Osteoblast (primary cell): Measurements from ENCODE around the gene INMT. TPM values are rescaled to one million over a fixed set of nuclear protein-coding genes. Genes with fewer than 3 reads are reported as not detected.
A peak's percentile ranks its signal among the peaks of the same experiment; 100 is the strongest.

Experiments
- DNase-seq: peaks from one replicate; pipeline ENCODE4 v3.0.0; 2011; ENCODE audit warnings: low spot score, mixed read lengths; ENCODE audit not compliant: insufficient read length; ENCODE audit errors: missing footprints
- H2AFZ ChIP-seq: 2 replicates; pipeline ENCODE4 v1.6.0; 2011; ENCODE audit warnings: mild to moderate bottlenecking, low read length
- H3K27ac ChIP-seq: 2 replicates; pipeline ENCODE4 v1.5.1; 2011; ENCODE audit warnings: mild to moderate bottlenecking, low read depth, low read length, moderate library complexity
- H3K27me3 ChIP-seq: 2 replicates; pipeline ENCODE4 v1.6.0; 2012; ENCODE audit warnings: mild to moderate bottlenecking, control low read depth, inconsistent platforms, low read length, moderate library complexity; ENCODE audit not compliant: insufficient read depth
- H3K36me3 ChIP-seq: 2 replicates; pipeline ENCODE4 v1.5.1; 2011; ENCODE audit warnings: mild to moderate bottlenecking, low read length, control low read depth, moderate library complexity; ENCODE audit not compliant: insufficient read depth
- H3K4me1 ChIP-seq: 2 replicates; pipeline ENCODE4 v1.5.1; 2011; ENCODE audit warnings: mild to moderate bottlenecking, low read length, control low read depth, moderate library complexity; ENCODE audit not compliant: insufficient read depth
- H3K4me2 ChIP-seq: 2 replicates; pipeline ENCODE4 v1.6.0; 2011; ENCODE audit warnings: mild to moderate bottlenecking, low read length; ENCODE audit not compliant: insufficient read depth
- H3K4me3 ChIP-seq: fragments of 200-600 bp; sonication (generic); 3 replicates; pipeline ENCODE4 v1.5.1; 2012; ENCODE audit warnings: mild to moderate bottlenecking, low read length, inconsistent platforms; ENCODE audit not compliant: insufficient read depth
- H3K79me2 ChIP-seq: 2 replicates; pipeline ENCODE4 v1.6.0; 2012; ENCODE audit warnings: mild to moderate bottlenecking, low read length, control low read depth, inconsistent platforms; ENCODE audit not compliant: insufficient read depth
- H3K9me3 ChIP-seq: 2 replicates; pipeline ENCODE4 v1.5.1; 2011; ENCODE audit warnings: low read depth, low read length, control low read depth
- H4K20me1 ChIP-seq: 2 replicates; pipeline ENCODE4 v1.6.0; 2012; ENCODE audit warnings: mild to moderate bottlenecking, low read length, control low read depth; ENCODE audit not compliant: insufficient read depth
- total RNA-seq: library from RNA; depleted of rRNA; stranded (reverse); fragments of >200 nt; gene quantifications from 2 replicates; pipeline ENCODE4 v1.2.3, GENCODE V29; 2012
- TF ChIP-seq, protein P1 (sequence below): IDR thresholded peaks from 2 replicates; pipeline ENCODE4 v1.5.1; 2011; ENCODE audit warnings: mild to moderate bottlenecking, low read depth, low read length, moderate library complexity; ENCODE audit errors: extremely low read depth

Gene INMT
- total RNA-seq, 1 donor: 0.72 TPM

DNA sequence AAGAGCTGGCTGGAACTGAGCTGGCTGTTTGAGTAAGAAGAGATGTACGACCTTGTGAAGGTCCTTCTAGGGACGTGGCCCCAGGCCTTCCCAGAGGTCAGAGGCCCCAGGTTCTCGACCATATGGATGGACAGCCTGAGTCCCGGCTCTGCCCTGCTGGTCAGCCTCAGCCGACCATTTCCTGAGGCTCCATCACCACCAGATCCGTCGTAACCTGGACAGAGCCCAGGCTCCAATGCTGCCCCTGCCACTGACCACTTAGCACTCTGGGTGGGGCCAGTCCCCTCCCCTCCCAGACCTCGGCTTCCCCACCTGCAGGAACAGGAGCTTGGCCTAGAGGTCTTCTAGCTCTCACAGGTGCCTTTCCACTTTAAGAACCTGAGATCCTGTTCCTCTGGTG, 10.6 kb upstream of the INMT start:
- DNase-seq: peak; percentile 44
- TF ChIP-seq, protein P1, sequence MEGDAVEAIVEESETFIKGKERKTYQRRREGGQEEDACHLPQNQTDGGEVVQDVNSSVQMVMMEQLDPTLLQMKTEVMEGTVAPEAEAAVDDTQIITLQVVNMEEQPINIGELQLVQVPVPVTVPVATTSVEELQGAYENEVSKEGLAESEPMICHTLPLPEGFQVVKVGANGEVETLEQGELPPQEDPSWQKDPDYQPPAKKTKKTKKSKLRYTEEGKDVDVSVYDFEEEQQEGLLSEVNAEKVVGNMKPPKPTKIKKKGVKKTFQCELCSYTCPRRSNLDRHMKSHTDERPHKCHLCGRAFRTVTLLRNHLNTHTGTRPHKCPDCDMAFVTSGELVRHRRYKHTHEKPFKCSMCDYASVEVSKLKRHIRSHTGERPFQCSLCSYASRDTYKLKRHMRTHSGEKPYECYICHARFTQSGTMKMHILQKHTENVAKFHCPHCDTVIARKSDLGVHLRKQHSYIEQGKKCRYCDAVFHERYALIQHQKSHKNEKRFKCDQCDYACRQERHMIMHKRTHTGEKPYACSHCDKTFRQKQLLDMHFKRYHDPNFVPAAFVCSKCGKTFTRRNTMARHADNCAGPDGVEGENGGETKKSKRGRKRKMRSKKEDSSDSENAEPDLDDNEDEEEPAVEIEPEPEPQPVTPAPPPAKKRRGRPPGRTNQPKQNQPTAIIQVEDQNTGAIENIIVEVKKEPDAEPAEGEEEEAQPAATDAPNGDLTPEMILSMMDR: no peak
- H3K27ac ChIP-seq: no peak overlapping the region
- H3K27me3 ChIP-seq: peaks cover 20% of the 10 kb centered on the region
- H3K9me3 ChIP-seq: no peaks in the 10 kb centered on the region
- no peaks in the 10 kb centered on the region for H3K79me2 ChIP-seq
- H3K36me3 ChIP-seq: no peaks in the 10 kb centered on the region
- H3K4me1 ChIP-seq: no peaks in the 10 kb centered on the region
- H3K4me2 ChIP-seq: no peak overlapping the region
- no peaks in the 10 kb centered on the region for H4K20me1 ChIP-seq
- H2AFZ ChIP-seq: no peak overlapping the region
- no peak overlapping the region for H3K4me3 ChIP-seq

DNA sequence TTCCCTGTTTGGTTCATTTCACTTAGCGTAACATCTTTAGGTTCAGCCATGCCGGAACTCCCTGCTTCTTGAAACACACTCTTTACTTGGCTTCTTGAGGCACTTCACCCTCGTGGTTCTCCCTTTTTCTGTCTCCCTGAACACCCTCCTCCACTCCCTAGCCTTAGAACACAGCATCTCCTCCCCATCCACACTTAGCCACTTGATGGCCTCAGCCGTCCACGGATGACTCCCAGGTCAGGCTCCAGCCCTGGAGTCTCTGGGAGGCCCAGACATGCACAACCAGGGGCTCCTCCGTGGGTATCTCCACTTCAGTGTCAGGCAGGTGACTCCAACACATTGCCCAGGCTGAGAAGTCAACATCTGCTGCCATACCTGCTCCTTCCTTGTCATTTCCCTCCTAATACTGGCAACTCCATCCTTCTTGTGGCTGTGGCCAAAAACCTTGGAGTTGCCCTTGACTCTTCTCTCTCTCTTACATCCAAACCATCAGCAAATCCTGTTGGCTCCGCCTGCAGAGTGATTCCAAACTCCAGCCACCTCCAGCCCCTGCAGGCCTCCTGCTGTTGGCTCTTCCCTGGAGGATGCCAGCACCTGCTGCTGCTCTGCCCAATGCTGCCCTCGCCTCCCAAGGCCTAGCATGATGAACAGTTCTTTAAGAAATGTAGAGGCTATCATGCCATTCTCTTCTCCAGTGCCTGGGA, 8.4 kb upstream of the INMT start:
- Histone ChIP-seq H3K27ac (no peak overlapping the region), H3K4me3 (no peak overlapping the region), H3K4me1 (no peaks in the 10 kb centered on the region)

DNA sequence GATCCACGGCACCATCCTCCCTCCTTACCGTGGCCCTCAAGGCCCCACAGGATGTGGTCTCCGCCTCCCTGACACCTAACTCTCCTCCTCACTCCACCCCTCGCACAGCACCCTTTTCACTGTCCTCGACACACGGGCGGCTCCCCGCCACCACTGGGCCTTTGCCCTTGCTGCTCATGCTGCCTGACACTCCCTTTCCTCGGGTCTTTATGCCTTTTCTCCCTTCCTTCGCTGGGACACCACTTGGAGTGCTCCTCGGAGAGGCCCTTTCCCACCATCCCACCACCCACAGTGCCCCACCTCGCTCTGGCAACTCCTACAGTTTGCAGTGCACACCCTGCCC, 7.9 kb upstream of the INMT start:
- Histone ChIP-seq H3K4me3 (no peak overlapping the region), H3K79me2 (no peaks in the 10 kb centered on the region), H2AFZ (no peak overlapping the region), H3K27ac (no peak overlapping the region), H4K20me1 (no peaks in the 10 kb centered on the region), H3K27me3 (peaks cover 3% of the 10 kb centered on the region), H3K9me3 (no peaks in the 10 kb centered on the region), H3K4me2 (no peak overlapping the region), H3K4me1 (no peaks in the 10 kb centered on the region), H3K36me3 (no peaks in the 10 kb centered on the region)
- TF ChIP-seq, protein P1: no peak
- peak; percentile 68 for DNase-seq

More for the DNA sequence above, 8.4 kb upstream of the INMT start:
- no peaks in the 10 kb centered on the region for H3K79me2 ChIP-seq
- no peaks in the 10 kb centered on the region for H3K9me3 ChIP-seq
- H3K36me3 ChIP-seq: no peaks in the 10 kb centered on the region
- H3K27me3 ChIP-seq: peaks cover 7% of the 10 kb centered on the region
- H3K4me2 ChIP-seq: no peak overlapping the region
- DNase-seq: peak; percentile 82
- TF ChIP-seq, protein P1: peak; percentile 52
- H2AFZ ChIP-seq: no peak overlapping the region
- H4K20me1 ChIP-seq: no peaks in the 10 kb centered on the region

DNA sequence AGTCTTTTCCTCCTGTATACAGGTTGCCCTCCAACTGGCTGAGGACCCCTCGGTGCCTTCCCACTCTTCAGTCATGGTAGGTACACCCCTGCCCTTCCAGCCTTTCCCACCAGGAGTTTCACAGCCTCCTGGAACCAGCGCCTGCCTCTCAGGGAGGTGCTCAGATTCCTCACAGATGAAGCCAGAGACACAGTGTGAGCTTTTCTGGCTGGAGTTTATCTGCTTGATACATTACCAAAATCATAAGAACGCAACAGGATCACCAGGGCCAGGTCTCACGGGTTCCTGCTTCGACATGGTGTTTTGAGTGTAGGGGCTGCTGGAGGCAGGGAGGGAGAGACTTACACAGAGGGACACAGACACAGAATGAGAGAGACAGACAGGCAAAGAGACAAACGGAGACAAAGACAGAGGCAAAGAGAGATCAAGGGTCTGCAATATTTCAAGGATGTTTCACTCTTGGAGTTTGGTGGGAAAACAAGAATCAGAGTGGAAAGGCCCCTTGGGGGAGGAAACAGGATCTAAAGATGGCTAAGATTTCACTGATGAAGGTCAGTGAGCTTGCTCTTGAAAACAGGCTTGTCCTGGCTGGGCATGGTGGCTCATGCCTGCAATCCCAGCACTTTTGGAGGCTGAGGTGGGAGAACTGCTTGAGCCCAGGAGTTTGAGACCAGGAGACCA, 6.5 kb upstream of the INMT start:
- DNase-seq: peak; percentile 22
- TF ChIP-seq, protein P1: no peak
- no peaks in the 10 kb centered on the region for H3K36me3 ChIP-seq

More for the DNA sequence above, 6.5 kb upstream of the INMT start:
- H3K27ac ChIP-seq: no peak overlapping the region
- no peak overlapping the region for H3K4me2 ChIP-seq
- peaks cover 2% of the 10 kb centered on the region for H3K4me1 ChIP-seq
- no peak overlapping the region for H3K4me3 ChIP-seq
- H3K27me3 ChIP-seq: no peaks in the 10 kb centered on the region
- H3K9me3 ChIP-seq: no peaks in the 10 kb centered on the region
- no peaks in the 10 kb centered on the region for H3K79me2 ChIP-seq
- no peak overlapping the region for H2AFZ ChIP-seq
- no peaks in the 10 kb centered on the region for H4K20me1 ChIP-seq
